GM12878 (cell line): ENCODE measurements around the gene CTIF. TPM values are rescaled to one million over a fixed set of nuclear protein-coding genes. Genes with fewer than 3 reads are reported as not detected.
A peak's percentile ranks its signal among the peaks of the same experiment; 100 is the strongest.

Source experiments
- ATAC-seq: fragments of 200-7000 bp; cut with Tn5 transposase; 3 replicates; pipeline ENCODE4 v1.9.1; 2020; ENCODE audit warnings: mild to moderate bottlenecking, moderate library complexity
- BruUV-seq: library from RNA; stranded (reverse); fragments of 400-500 nt; replicated peaks from 2 replicates; lab custom pipeline; 2021; lab: Mats Ljungman, UMichigan
- CTCF ChIA-PET: fragments of 300-600 bp; sonication (Branson Sonifier 250); formaldehyde crosslinking; extraction: SDS; loops from one replicate; lab custom pipeline; 2021; ENCODE audit warnings: inconsistent platforms; lab: Yijun Ruan, JAX
- POLR2A ChIA-PET: fragments of 350-600 bp; formaldehyde crosslinking; extraction: SDS; loops from one replicate; lab custom pipeline; 2021; ENCODE audit warnings: inconsistent platforms; lab: Charles Lee
- RAD21 ChIA-PET: fragments of 300-600 bp; sonication (Branson Sonifier 250); formaldehyde crosslinking; loops from one replicate; lab custom pipeline; 2023; ENCODE audit warnings: antibody characterized with exemption; ENCODE audit not compliant: unreplicated experiment; lab: Charles Lee
- SMC1A ChIA-PET: fragments of 300-600 bp; sonication (Branson Sonifier 250); formaldehyde crosslinking; loops from one replicate; lab custom pipeline; 2023; ENCODE audit not compliant: unreplicated experiment, uncharacterized antibody; lab: Charles Lee
- DNase-seq: peaks from one replicate; pipeline ENCODE4 v3.0.0-alpha.2; 2011; ENCODE audit warnings: low read depth, low spot score
- FAIRE-seq: peaks from 3 replicates; lab custom pipeline; 2011; peaks lifted over from hg19 to GRCh38; lab: Jason Lieb, UNC
- H2AFZ ChIP-seq: 2 replicates; pipeline ENCODE4 v1.6.0; 2011; ENCODE audit warnings: low read depth, low read length, control low read depth; ENCODE audit not compliant: control insufficient read depth
- H3K27ac ChIP-seq: 2 replicates; pipeline ENCODE4 v1.5.1; 2011; ENCODE audit warnings: control low read depth; ENCODE audit not compliant: control insufficient read depth, insufficient read depth
- H3K27me3 ChIP-seq, 2 experiments: replicated peaks in 1 of 2; 2 replicates each; pipeline versions ENCODE4 v1.6.0 to v1.6.1; 2011; ENCODE audit warnings: low read length in 1 of 2; ENCODE audit not compliant: control insufficient read depth in 2 of 2, insufficient read depth in 2 of 2
- H3K36me3 ChIP-seq, 2 experiments: 2 replicates each; pipeline ENCODE4 v1.5.1; 2011; ENCODE audit warnings: low read length in 1 of 2; ENCODE audit not compliant: control insufficient read depth in 2 of 2, insufficient read depth in 2 of 2
- H3K4me1 ChIP-seq: 2 replicates; pipeline ENCODE4 v1.6.1; 2011; ENCODE audit warnings: mild to moderate bottlenecking, low read length, moderate library complexity, mixed read lengths; ENCODE audit not compliant: control insufficient read depth, insufficient read depth
- H3K4me2 ChIP-seq: 2 replicates; pipeline ENCODE4 v1.6.0; 2011; ENCODE audit warnings: control low read depth; ENCODE audit not compliant: control insufficient read depth, insufficient read depth
- H3K4me3 ChIP-seq: fragments of 200-600 bp; sonication (generic); 2 replicates; pipeline ENCODE4 v1.5.1; 2016
- H3K79me2 ChIP-seq: 2 replicates; pipeline ENCODE4 v1.6.0; 2011; ENCODE audit warnings: low read length; ENCODE audit not compliant: control insufficient read depth, insufficient read depth
- H3K9ac ChIP-seq: 2 replicates; pipeline ENCODE4 v1.8.0; 2011; ENCODE audit warnings: low read length, control low read depth, mixed read lengths; ENCODE audit not compliant: control insufficient read depth, insufficient read depth
- H3K9me3 ChIP-seq: replicated peaks from 3 replicates; pipeline ENCODE4 v1.5.1; 2011; ENCODE audit warnings: mild to moderate bottlenecking, low read length; ENCODE audit not compliant: control insufficient read depth, insufficient read depth
- H4K20me1 ChIP-seq: 2 replicates; pipeline ENCODE4 v1.6.0; 2011; ENCODE audit not compliant: control insufficient read depth, insufficient read depth
- ELK1 ChIP-seq: IDR thresholded peaks from 2 replicates; pipeline ENCODE4 v1.6.1; 2012; ENCODE audit warnings: low read depth, low read length, improper control_type of control experiment
- ETV6 ChIP-seq, 2 experiments: fragments of 450-650 bp in 1 of 2; IDR thresholded peaks in 1 of 2; conservative IDR thresholded peaks in 1 of 2; 2 replicates each; pipeline ENCODE4 v1.6.1; 2014; ENCODE audit warnings: antibody characterized with exemption in 1 of 2, borderline replicate concordance in 1 of 2, low read depth in 1 of 2, mild to moderate bottlenecking in 1 of 2, moderate library complexity in 1 of 2
- EZH2 ChIP-seq: IDR thresholded peaks from 2 replicates; pipeline ENCODE4 v1.6.1; 2012; ENCODE audit warnings: low read depth, mild to moderate bottlenecking, control low read depth, inconsistent platforms, low read length, borderline replicate concordance; ENCODE audit not compliant: control insufficient read depth
- HDAC2 ChIP-seq: fragments of 200-600 bp; sonication (generic); IDR thresholded peaks from 2 replicates; pipeline ENCODE4 v1.6.1; 2017
- IRF4 ChIP-seq: IDR thresholded peaks from 2 replicates; pipeline ENCODE4 v1.6.1; 2011; ENCODE audit warnings: low read depth, low read length
- RB1 ChIP-seq: fragments of 450-650 bp; formaldehyde crosslinking; IDR thresholded peaks from 2 replicates; pipeline ENCODE4 v1.6.1; 2017; ENCODE audit warnings: mild to moderate bottlenecking, borderline replicate concordance
- RELB ChIP-seq: fragments of 450-650 bp; IDR thresholded peaks from 2 replicates; pipeline ENCODE4 v1.6.1; 2017; ENCODE audit warnings: low read depth, mild to moderate bottlenecking, moderate library complexity
- SRF ChIP-seq, 2 experiments: IDR thresholded peaks; 2 replicates each; pipeline ENCODE4 v1.6.1; 2011; ENCODE audit warnings: low read depth in 2 of 2, low read length in 2 of 2, mild to moderate bottlenecking in 1 of 2, moderate library complexity in 1 of 2
- USF1 ChIP-seq: IDR thresholded peaks from 2 replicates; pipeline ENCODE4 v1.6.1; 2011; ENCODE audit warnings: borderline replicate concordance, low read depth, mild to moderate bottlenecking, moderate library complexity, mixed read lengths, low read length; ENCODE audit not compliant: insufficient read depth; ENCODE audit errors: extremely low read length
- ZBTB40 ChIP-seq: fragments of 450-650 bp; IDR thresholded peaks from 2 replicates; pipeline ENCODE4 v1.6.1; 2016; ENCODE audit warnings: mild to moderate bottlenecking, moderate library complexity, borderline replicate concordance
- ZNF207 ChIP-seq: fragments of 450-650 bp; IDR thresholded peaks from 2 replicates; pipeline ENCODE4 v1.6.1; 2014; ENCODE audit warnings: antibody characterized with exemption, mild to moderate bottlenecking, borderline replicate concordance
- WGBS: methylation state at CpG from one replicate; pipeline ENCODE4 v1.1.6; 2016; ENCODE audit warnings: low lambda C conversion rate; ENCODE audit not compliant: insufficient replicate concordance, insufficient coverage; ENCODE audit errors: missing lambda C conversion rate; 5-methylcytosine and 5-hydroxymethylcytosine counted together
- in situ Hi-C: fragments of 300-500 bp; cut with MboI; formaldehyde crosslinking; loops from 9 replicates; pipeline ENCODE4 v1.14.3; 2018; ENCODE audit warnings: mixed read lengths
- intact Hi-C: fragments of 100-400 bp; cut with micrococcal nuclease; formaldehyde crosslinking; loops from one replicate; pipeline ENCODE4 v1.14.2; 2022; ENCODE audit not compliant: unreplicated experiment
- polyA plus RNA-seq, 11 experiments: library from polyadenylated mRNA; depleted of rRNA in 4 of 11; unstranded in 6 of 11; stranded (reverse) in 5 of 11; fragments of >200 nt; fragmentation: Nextera tagmentation in 4 of 11; fragmentation: Illumina TruSeq in 1 of 11; extraction: Ambion mirVana in 4 of 11; extraction: Trizol in 1 of 11; gene quantifications; 1 replicate in 1 of 11; 2 replicates in 10 of 11; pipeline versions ENCODE4 v1.2.1 to v1.2.3, GENCODE V29; 2011 to 2016; ENCODE audit warnings: inconsistent platforms in 2 of 11, missing spikeins in 2 of 11, low read depth in 1 of 11
- total RNA-seq, 4 experiments: library from RNA; depleted of rRNA in 3 of 4; stranded (reverse); fragments of >200 nt in 3 of 4; fragmentation: Illumina TruSeq in 1 of 4; extraction: Trizol in 1 of 4; gene quantifications; 2 replicates each; pipeline versions ENCODE4 v1.2.1 to v1.2.3, GENCODE V29; 2013 to 2021

Gene CTIF
- total and polyA plus RNA-seq, 10 of the 15 experiments (the other 5 are each of a cell fraction or from before 2014, with no cell fraction given), result 0.06 to 11.6 (median 2.5) TPM

- POLR2A ChIA-PET, result interaction anchor here (0.7 to 2.5 kb wide), 8 partner anchors 16 to 76 kb away, joined by 3 to 11 read pairs (median 3); no protein-coding TSS in a partner anchor
- peak; percentile 56; the same call in 1 of the 2 replicates for TF ChIP-seq ZNF207
- TF ChIP-seq SRF (IDR thresholded peaks at IDR 0.05; ENCODE audit: low read depth in 2 of 2, low read length in 2 of 2), result peak; percentile 85 to 88
- no peak for TF ChIP-seq EZH2
- peak; percentile 64; the same call in 1 of the 2 replicates for TF ChIP-seq IRF4
- TF ChIP-seq USF1, result peak; percentile 42
- TF ChIP-seq ETV6 (conservative IDR thresholded peaks at IDR 0.05 in 1 of 2, IDR thresholded peaks at IDR 0.05 in 1 of 2; ENCODE audit: borderline replicate concordance in 1 of 2, low read depth in 1 of 2), result peak in 1 of 2 experiments; percentile 64; a peak in 2 of 4 replicates
- TF ChIP-seq ZBTB40, result 0 out of 2 replicates have a peak, but pooled peaks have one; percentile 8
- peak; percentile 82 for TF ChIP-seq RELB
- TF ChIP-seq RB1, result no peak
- TF ChIP-seq ELK1, result peak; percentile 80
- TF ChIP-seq HDAC2, result no peak
Observed at GRCh38 chr18:48868468-48869466, 329.9 kb downstream of the CTIF start.

More at GRCh38 chr18:48868468-48869466, 329.9 kb downstream of the CTIF start:
- in situ Hi-C loops (no loop called here), intact Hi-C loops (loop anchor here (1.0 to 5.0 kb wide), 5 partner anchors 34 to 84 kb away; no protein-coding TSS in a partner anchor)
- H3K9ac ChIP-seq, result peak overlapping the region; percentile 71
- peak; percentile 97 for FAIRE-seq
- no peaks in the 10 kb centered on the region for H3K36me3 ChIP-seq
- 0% methylated on average over 14 of the region's 14 CpGs for WGBS
- H3K27me3 ChIP-seq, result no peaks in the 10 kb centered on the region
- 0 out of 2 replicates have a peak overlapping the region, but pooled peaks have one; percentile 20 for H3K4me3 ChIP-seq
- SMC1A ChIA-PET, result interaction anchor here (0.7 to 3.5 kb wide), 31 partner anchors 9 to 309 kb away, joined by 3 to 45 read pairs (median 5); no protein-coding TSS in a partner anchor
- CTCF ChIA-PET, result interaction anchor here (0.6 to 2.8 kb wide), 15 partner anchors 10 to 310 kb away, joined by 3 to 31 read pairs (median 4); no protein-coding TSS in a partner anchor
- H3K79me2 ChIP-seq, result no peaks in the 10 kb centered on the region
- no TSS peak for BruUV-seq
- peak; percentile 96 for DNase-seq
- H3K4me1 ChIP-seq, result peaks cover 29% of the 10 kb centered on the region
- RAD21 ChIA-PET, result interaction anchor here (0.7 to 3.3 kb wide), 28 partner anchors 16 to 370 kb away, joined by 3 to 36 read pairs (median 5); no protein-coding TSS in a partner anchor
- H3K27ac ChIP-seq, result peak overlapping the region; percentile 97
- peak overlapping the region; percentile 86 for H3K4me2 ChIP-seq
- ATAC-seq, result peak; percentile 92
- H4K20me1 ChIP-seq, result no peaks in the 10 kb centered on the region
- peak overlapping the region; percentile 68 for H2AFZ ChIP-seq
- H3K9me3 ChIP-seq, result peaks cover 4% of the 10 kb centered on the region; the same call in 1 of the 3 replicates
